ENCODE measurements around the gene GGNBP2.

GRCh38 chr17:36566081-36566480 is 21.4 kb downstream of the GGNBP2 start:
- TF ChIP-seq CTCF (IDR thresholded peaks at IDR 0.05 in 4 of 5, conservative IDR thresholded peaks at IDR 0.05 in 1 of 5), result no peak
- no peak for TF ChIP-seq POLR2A (IDR thresholded peaks at IDR 0.05)

Data from gastrocnemius medialis (tissue), 4 donors.